ENCODE measurements around the gene TFEC.
"Not testable (repeated sequence)": the region's sequence is repeated elsewhere in the genome, so short reads cannot be mapped to it uniquely, and the experiment has no call there.

Gene TFEC, protein sequence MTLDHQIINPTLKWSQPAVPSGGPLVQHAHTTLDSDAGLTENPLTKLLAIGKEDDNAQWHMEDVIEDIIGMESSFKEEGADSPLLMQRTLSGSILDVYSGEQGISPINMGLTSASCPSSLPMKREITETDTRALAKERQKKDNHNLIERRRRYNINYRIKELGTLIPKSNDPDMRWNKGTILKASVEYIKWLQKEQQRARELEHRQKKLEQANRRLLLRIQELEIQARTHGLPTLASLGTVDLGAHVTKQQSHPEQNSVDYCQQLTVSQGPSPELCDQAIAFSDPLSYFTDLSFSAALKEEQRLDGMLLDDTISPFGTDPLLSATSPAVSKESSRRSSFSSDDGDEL

DNA sequence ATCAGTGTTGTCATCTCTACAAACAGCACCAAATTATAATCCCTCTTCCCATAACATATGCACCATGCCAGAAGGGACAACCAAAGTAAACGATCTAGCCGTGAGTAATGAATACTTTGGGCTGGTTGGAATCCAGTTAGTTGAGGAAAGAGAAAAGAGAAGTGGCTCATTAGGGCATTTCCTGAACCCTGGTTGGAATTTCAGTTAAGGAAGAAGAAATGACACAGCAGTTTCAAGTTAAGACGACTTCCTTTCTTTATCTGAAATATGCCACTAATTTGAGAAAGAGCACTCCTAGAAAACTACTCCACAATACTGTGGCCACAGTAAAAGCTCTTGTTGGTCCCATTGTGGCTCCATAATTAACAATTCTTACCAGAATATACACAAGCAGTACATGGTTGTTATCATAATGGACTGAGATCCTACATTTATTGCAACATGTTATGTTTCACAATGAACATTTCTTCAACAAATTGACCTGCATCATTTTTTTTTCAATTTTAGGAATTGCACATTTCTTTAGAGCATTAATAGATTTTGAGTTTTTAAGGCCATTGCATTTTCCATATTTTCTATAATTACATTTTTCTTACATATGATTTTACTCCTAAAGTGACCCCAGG, at the start of gene TFEC:
Gene TFEC, minus strand, starts transcription at position 113 of the 626 bp plus-strand sequence. CDS start 46,322 bp downstream, outside the sequence.
- no peak for DNase-seq

DNA sequence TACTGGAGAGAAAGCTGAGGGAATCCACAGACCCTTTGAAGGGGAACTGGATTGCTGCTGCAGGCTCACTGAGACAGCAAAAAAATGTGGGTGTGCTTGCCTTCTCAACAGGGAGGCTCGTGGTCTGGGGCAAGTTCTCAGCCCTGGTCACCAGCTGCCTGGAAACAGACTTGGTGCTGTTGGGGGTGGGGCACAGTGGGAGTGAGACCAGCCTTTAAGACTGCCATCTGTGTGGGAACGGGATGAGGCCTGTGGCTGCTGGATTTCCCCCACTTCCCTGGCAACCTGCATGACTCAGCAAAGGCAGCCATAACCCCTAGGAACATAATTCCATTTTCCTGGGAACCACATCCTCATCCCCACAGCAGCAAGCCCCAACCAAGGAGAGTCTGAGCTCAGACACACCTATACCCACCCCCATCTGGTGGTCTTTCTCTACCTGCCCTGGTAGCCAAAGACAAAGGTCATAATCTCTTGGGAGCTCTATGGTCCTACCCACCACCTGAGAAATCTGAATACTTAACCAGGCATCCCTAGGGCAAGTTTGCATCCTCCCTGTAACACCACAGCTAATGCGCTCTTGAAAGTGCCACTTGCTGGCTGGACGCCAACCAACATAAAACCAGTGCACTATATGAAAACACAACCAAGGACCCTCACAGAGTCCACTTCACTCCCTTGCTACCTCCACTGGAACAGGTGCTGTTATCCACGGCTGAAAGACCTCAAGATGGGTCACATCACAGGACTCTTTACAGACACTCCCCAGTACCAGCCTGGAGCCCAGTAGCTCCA, 45.0 kb upstream of the TFEC start:
- no peak for DNase-seq

DNA sequence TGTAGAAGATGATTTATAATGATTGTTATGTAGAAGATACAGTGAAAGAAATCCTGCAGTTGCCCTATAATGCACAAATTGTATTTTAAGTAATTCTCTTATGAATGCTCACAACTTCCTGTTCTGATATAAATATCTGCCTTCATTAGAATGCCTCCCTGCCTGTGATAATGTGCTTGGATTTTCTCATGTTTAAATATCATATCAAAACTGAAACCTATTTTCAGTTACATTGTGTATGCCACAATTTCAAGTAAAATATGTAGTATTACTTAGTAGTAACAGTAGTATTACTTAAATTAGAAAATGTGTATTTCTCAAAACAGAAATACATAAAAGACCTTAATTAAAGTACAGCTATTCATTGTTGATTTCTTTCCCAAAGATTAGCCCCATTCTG, 41.1 kb upstream of the TFEC start:
- no peak for DNase-seq

DNA sequence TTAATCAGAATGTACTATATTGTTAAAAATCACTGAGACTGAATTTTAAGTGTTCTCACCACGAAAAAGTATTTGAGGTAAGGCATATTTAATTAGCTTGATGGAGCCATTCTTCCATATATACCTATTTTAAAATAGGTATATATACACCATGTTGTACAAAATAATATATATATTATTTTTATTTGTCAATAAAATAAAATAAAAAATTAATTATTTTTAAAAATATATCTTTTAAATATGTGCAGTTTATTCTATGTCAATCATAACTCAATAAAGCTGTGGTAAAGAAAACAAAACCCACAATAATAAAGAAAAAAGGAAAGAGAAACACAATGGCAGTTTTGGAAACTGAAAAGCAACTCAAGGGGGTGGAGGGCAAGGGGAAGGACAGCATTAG, 33.6 kb upstream of the TFEC start:
- DNase-seq, result no peak

DNA sequence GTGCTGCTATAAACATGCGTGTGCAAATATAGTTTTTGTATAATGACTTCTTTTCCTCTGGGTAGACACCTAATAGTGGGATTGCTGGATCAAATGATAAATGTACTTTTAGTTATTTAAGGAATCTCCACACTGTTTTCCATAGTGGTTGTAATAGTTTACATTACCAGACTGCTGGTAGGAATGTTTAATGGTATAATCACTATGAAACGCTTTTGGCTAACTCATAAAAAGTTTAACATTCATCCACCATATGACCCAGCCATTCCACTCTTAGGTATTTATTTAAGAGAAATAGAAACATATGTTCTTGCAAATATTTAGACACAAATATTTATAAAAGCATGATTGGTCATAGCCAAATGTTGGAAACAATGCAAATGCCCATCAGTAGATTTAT, 32.1 kb upstream of the TFEC start:
- no peak for DNase-seq

DNA sequence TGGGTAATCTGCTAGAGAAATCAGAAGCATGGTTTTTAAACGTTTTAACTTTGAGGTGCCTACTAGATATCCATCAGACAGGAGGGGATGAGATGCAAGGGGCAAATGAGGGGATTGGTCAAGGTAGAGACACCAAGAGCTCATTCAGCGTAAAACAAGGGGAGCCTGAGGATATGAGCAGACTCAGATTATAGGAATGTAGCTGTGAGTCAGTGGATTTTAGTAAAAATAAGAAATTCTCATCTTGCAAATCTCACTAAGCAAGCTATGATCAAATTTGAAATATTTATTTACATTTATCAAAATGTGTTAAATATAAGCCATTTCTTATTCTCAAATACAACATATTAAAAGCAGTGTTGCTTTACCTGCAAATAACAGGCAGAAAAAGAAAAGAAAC, 21.4 kb upstream of the TFEC start:
- no peak for DNase-seq

DNA sequence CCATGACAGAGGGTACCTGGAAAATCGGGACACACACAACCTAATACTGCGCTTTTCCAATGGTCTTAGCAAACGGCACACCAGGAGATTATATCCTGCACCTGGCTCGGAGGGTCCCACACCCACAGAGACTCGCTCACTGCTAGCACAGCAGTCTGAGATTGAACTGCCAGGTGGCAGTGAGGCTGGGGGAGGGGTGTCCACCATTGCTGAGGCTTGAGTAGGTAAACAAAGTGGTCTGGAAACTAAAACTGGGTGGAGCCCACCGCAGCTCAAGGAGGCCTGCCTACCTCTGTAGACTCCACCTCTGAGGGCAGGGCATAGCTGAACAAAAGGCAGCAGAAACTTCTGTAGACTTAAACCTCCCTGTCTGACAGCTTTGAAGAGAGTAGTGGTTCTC, 16.7 kb upstream of the TFEC start:
- not testable (repeated sequence) for DNase-seq

DNA sequence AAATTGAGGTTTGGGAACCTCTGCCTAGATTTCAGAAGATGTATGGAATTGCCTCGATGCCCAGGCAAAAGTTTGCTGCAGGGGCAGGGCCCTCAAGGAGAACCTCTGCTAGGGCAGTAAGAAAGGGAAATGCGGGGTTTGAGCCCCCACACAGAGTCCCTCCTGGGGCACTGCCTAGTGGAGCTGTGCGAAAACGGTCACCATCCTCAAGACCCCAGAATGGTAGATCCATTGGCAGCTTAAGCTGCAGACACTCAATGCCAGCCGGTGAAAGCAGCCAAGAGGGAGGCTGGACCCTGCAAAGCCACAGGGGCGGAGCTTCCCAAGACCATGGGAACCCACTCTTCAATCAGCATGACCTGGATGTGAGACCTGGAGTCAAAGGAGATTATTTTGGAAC, 15.0 kb upstream of the TFEC start:
- DNase-seq, result no peak

DNA sequence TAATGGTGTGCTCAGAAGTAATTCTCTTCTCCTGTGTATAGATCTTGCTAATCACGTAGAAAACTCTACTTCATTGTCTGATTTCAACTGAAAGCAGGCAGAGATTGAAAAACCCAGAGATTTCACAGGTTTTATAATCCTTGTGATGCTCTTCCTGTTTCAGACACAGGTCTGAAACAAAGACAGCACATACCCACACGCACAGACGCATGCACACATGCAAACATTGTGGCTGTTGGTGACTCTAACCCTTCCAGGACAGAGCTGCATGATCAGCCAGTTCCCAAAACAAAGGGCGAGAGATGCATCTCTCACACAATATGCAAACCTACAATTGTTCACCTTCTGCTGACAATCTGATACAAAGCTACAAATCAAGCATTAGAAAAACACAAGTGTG, 11.1 kb upstream of the TFEC start:
- no peak for DNase-seq

DNA sequence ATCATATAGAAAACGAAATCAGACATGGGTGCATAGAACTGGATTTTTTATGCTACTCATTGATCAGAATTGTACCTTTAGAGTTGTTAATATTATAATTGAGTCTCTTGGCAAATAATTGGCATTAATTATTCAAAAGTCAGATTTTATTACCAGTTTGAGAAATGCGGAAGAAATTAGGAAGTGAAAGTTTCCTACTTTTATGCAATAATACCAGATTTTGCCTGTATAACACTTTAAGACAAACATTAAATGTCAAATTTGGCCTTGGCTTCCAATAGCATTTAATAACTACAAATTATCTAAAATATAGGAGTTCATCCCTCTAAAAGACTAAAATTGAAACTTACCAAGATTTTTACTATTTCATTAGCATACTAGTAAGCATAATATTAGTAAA, 6.8 kb upstream of the TFEC start:
- DNase-seq, result no peak

DNA sequence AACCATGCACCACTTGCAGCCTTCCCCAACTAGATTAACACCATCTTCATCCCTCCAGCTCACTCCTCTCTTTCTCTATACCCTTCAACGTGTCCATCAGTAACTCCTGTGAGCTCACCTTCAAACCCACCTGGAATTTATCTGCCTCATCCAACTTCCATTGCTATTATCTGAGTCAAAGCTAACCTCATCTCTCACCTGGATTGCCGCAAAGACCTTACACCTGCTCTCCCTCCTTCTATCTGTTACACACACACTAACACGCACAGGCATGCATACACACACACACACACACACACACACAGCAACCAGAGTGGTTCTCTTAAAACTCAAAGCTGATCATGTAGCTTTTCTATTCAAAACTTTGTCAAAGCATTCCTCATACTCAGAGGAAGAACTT, 3.8 kb upstream of the TFEC start:
- no peak for DNase-seq

DNA sequence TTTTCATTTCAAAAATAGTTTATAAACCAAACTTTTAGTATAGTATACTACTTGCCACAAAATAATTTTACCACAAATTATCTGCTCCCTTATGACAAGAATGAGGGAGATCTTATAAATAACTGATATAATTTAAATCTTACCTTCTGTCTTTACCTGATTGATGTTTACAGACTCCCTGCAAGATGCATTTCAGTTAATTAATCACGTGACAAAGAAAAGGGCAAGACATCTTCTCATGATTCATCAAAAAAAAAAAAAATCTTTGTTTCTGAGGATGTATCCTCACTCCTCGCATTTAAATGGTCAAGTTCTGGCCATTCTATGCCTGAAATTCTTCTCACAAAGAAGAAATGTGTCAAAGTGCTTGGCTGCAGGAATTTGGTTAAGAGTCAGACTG, 2.3 kb upstream of the TFEC start:
- DNase-seq, result no peak

DNA sequence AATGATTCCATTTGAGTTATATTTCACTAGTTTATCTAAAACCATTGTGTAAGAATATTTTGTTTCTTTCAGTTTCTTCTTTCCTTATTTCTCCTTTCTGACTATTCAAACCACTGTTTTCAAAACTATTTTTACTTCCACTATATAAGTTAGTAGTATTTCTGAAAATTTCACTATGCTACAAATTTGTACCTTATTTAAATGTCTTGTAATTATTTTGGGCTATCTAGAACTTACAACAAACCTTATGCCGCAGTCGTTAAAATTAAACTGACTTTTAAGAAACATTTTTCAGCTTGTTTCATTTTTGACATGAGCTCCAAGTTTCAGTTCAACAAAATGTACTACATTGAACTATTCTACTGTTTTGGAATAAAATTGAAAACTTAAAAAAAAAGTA, 1.8 kb downstream of the TFEC start:
- DNase-seq, result no peak

DNA sequence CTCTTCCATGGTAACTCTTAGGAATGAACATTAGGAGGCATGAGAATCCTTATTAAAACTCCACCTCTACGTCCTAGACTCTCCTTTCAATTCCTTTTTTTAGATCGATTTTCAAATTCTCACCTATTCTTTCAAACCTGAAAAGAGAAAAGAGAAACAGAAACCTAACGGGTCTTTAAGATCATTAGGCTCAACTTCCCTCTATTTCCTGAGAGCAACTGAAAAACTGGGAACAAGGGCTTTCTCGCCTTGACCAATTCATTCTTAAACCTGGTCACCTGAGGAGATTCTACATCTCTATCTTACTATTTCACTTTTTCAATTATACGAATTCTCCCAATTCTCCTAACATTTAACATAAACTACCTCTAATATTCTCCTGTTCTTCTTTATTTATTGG, 2.8 kb downstream of the TFEC start:
- DNase-seq, result no peak

DNA sequence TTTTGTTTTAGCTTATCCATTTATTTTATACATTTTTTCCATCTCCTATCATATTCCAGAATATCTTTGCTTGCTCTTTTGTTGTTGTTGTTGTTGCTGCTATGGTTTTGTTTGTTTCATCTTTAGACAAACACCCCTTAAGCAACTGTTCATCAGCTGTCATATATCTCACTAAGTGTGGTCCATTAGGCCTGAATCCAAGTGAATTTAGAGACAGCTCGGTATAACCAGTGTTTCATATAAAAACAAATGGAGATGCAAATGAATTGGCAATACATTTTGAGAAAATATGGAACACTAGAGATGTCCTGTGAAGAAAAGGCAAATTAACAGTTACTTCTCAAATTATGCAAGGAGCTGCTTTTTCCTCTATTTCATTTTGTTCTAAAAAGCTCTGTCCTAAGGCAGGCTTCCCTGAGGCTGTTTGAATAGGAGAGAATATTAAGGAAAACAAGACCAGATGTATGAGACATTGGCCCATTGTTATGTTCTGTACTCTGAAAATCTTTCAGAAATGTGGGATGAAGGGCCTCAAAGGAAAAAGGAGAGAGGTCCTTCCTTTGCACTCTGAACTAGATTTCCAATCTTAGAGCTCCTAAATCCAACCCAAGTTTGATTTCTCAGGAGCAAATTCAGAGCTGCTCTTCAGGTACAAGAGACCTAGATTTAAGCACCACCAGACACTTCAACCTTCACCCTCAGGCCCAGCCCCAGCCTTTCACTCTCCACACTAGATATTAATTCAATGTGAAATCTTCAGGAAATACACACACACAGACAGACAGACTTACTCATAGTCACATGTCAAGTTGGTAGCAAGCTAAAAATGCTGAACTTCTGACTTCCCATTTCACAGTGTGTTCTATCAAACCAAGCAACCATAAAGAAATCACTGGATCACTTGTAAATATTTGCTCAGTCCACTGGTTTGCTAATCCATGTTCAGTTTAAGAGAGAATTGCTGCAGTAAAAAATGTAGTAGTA, 5.4 kb downstream of the TFEC start:
- no peak for DNase-seq

DNA sequence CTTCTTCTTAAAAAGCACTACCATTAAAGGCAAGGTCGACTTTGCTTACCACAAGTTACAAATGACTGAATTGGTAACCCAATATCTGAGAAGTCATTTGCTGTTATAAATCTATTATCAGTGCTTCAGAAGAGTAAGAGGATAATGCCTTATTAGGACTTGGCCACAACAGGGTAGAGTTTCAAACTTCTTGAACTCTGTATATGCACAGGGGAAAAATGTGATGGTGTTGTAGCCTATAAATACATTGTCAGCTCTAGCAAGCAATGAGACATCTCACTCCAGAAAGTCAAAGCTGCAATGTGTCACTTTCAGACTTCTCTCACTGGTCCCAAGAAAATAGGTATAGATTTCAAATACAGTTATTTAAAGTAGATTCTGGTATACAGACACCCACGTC, 9.3 kb downstream of the TFEC start:
- DNase-seq, result no peak

DNA sequence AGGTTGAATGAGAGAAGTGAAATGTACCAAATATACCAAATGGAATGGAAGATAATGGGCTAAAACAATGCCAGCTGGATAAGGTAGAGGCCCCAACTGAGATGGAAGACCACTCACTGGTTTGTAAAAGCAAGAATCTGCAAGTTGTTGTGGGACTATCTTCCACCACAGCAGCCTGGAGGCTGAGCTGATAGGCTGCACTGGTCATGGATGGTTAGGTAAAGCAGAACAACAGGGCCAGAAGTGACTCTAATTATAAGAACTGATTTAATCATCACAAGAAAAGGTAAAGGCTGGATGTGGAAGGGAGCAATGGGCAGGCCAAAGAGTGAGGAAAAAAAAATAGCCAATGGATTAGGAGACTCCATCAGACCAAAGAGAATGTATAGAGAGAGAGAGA, 11.8 kb downstream of the TFEC start:
- no peak for DNase-seq

DNA sequence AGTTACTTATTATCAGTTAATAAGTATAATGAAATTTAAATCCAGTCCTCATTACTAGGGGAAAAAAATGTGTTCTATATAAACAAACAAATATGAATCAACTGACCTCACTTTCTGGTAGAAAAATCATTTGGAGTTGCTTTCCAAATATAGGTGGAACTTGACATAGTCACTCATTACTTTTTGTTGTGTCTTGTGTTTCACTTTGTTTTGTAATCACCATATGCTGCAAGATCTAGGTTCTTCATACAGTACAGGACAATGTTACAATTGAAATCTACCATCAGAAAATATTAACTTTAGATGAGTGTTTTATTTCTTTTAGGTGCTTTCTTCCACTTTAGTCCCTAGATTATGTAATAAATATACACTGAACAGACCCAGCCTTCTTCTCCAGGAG, 16.9 kb downstream of the TFEC start:
- DNase-seq, result no peak

DNA sequence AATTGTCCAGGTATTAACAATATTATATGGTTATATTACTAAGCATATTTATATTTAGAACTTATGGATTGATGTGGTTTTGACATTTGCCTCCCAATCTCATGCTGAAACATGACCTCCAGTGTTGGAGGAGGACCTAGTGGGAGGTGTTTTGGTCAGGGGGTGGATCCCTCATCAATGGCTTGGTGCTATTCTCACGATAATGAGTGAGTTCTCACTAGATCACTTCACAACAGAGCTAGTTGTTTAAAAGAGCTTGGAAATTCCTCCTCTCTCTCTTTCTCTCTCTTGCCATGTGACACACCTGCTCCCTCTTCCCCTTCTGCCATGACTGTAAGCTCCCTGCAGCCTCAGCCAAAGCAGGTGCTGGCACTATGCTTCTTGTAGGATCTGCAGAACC, 19.0 kb downstream of the TFEC start:
- DNase-seq, result no peak

DNA sequence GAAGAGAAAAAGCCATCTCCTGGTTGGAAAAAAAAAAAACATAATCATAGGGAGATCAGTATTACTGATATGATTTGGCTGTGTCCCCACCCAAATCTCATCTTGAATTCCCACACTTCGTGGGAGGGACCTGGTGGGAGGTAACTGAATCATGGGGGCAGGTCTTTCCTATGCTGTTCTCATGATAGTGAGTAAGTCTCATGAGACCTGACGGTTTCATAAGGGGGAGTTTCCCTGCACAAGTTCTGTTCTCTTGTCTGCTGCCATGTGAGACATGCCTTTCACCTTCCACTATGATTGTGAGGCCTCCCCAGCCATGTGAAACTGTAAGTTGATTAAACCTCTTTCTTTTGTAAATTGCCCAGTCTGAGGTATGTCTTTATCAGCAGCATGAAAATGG, 25.8 kb downstream of the TFEC start:
- DNase-seq, result not testable (repeated sequence)

DNA sequence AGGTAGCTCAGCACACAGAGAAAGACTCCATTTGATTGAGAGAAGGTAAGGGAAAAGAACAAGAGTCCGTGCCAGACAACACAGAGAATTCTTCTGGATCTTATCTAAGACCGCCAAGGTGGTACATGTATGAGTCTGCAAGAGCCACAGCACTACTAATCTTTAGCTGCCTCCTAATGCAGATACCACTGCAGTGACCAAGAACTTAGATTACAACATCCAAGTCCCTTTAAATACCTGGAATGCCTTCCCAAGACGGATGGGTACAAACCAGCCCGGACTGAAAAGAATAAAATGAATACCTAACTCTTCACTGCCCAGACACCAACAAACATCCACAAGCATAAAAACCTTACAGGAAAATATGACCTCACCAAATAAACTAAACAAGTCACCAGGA, 33.3 kb downstream of the TFEC start:
- no peak for DNase-seq

DNA sequence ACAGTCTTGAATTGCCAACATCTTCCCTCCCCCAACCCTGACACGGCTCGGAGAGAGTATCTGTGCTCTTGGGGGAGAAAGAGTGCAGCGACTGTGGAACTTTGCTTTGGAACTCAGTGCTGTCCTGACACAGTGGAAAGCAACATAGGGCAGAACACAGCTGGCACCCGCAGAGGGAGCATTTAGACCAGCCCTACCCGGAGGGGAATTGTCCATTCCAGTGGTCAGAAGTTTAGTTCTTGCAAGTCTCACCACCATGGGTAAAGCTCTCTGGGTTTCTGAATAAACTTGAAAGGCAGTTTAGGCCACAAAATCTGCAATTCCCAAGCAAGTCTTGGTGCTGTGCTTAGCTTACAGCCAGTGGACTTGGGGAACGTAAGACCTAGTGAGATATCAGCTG, 34.9 kb downstream of the TFEC start:
- DNase-seq, result no peak

DNA sequence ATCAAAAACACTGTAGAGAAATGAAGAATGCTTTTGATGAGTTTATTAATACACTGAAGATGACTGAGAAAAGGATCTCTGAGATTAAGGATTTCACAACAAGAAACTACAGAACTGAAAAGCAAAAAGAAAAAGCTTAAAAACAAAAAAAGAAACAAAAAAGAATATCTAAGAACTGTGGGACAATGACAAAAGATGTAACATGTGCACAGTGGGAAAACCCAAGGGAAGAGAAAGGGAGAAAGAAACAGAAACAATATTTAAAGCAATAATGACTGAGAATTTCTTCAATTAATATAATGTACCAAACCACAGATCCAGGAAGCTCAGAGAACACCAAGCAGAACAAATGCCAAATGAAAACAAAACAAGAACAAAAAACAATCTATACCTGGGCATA, 42.2 kb downstream of the TFEC start:
- no peak for DNase-seq

Data from stimulated activated CD4-positive, alpha-beta T cell treated with anti-CD3 and anti-CD28 coated beads, Interleukin-2, amount 100 ng/mL, for 24 hours (primary cell).